AG10803 (cell line): ENCODE measurements around the gene CD300LB.

Experiments
- DNase-seq: peaks from one replicate; pipeline ENCODE4 v3.0.0; 2010; ENCODE audit warnings: low read depth
- H3K4me3 ChIP-seq: 2 replicates; pipeline ENCODE4 v1.5.1; 2011; ENCODE audit warnings: mild to moderate bottlenecking, low read length, control low read depth
- CTCF ChIP-seq: conservative IDR thresholded peaks from 2 replicates; pipeline ENCODE4 v1.5.1; 2011; ENCODE audit warnings: mild to moderate bottlenecking, low read length, control low read depth, inconsistent platforms

CD300LB gene

GRCh38 chr17:74478420-74479100, 52.7 kb downstream of the CD300LB start:
- no peak overlapping the region for H3K4me3 ChIP-seq
- no peak for DNase-seq
- no peak for TF ChIP-seq CTCF

- no peak for TF ChIP-seq CTCF
- no peak for DNase-seq
- no peak overlapping the region for H3K4me3 ChIP-seq
Observed at GRCh38 chr17:74477411-74477810, 53.9 kb downstream of the CD300LB start.

GRCh38 chr17:74475189-74475588, 56.1 kb downstream of the CD300LB start:
- no peak overlapping the region for H3K4me3 ChIP-seq
- no peak for DNase-seq
- no peak for TF ChIP-seq CTCF

GRCh38 chr17:74474043-74474792, 57.1 kb downstream of the CD300LB start:
- no peak for TF ChIP-seq CTCF
- DNase-seq: no peak
- H3K4me3 ChIP-seq: no peak overlapping the region

- H3K4me3 ChIP-seq: no peak overlapping the region
- TF ChIP-seq CTCF: no peak
Observed at GRCh38 chr17:74473294-74473693, 58.0 kb downstream of the CD300LB start.

GRCh38 chr17:74472890-74473289, 58.4 kb downstream of the CD300LB start:
- no peak overlapping the region for H3K4me3 ChIP-seq
- TF ChIP-seq CTCF: no peak
- DNase-seq: no peak

More at GRCh38 chr17:74473294-74473693, 58.0 kb downstream of the CD300LB start:
- no peak for DNase-seq

GRCh38 chr17:74471341-74471740, 59.9 kb downstream of the CD300LB start:
- no peak for TF ChIP-seq CTCF
- DNase-seq: no peak
- no peak overlapping the region for H3K4me3 ChIP-seq
